COR-L47 (cell line): ENCODE measurements around the gene SYT8.
"Not testable (repeated sequence)": the region's sequence is repeated elsewhere in the genome, so short reads cannot be mapped to it uniquely, and the experiment has no call there.

Experiments
- DNase-seq: peaks from one replicate; lab custom pipeline; 2025; lab: John Stamatoyannopoulos, UW

Gene SYT8

DNA sequence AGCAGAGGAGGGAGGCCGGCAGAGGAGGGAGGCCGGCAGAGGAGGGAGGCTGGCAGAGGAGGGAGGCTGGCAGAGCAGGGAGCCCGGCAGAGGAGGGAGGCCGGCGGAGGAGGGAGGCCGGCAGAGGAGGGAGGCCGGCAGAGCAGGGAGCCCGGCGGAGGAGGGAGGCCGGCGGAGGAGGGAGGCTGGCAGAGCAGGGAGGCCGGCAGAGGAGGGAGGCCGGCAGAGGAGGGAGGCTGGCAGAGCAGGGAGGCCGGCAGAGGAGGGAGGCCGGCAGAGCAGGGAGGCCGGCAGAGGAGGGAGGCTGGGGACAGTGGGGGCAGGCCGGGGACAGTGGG lies 39.0 kb downstream of the SYT8 start:
- DNase-seq, result not testable (repeated sequence)

DNA sequence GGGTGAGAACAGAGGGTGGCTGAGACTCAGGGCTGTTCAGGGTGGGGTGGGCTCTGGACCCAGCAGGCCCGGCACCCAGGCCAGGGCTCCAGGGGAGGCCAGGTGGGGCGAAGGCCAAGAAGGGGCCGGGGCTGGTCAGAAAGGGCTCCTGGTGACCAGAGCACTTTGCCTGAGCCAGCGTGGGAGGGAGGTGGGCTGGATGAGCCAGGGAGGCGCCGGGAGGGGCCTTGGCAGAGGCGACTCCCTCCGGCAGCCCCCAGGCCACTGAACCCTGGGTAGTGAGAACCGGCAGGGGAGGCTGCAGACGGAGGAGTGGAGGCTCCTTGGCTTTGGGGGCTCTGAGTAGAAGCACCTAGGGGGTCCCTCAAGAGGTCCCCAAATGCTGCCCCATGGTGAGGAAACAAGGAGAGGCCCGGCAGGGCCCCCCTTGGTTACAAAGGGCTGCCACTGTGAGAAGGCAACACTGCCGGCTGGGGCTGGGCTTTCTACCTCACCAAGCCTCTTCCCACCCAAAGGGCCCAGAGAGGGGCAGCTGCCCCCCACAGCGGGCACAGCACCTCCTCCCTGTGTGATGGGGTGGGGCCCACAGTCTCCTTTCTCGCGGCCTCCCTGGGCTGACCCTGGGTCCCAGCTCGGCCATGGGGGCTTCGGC lies 39.8 kb downstream of the SYT8 start:
- not testable (repeated sequence) for DNase-seq

DNA sequence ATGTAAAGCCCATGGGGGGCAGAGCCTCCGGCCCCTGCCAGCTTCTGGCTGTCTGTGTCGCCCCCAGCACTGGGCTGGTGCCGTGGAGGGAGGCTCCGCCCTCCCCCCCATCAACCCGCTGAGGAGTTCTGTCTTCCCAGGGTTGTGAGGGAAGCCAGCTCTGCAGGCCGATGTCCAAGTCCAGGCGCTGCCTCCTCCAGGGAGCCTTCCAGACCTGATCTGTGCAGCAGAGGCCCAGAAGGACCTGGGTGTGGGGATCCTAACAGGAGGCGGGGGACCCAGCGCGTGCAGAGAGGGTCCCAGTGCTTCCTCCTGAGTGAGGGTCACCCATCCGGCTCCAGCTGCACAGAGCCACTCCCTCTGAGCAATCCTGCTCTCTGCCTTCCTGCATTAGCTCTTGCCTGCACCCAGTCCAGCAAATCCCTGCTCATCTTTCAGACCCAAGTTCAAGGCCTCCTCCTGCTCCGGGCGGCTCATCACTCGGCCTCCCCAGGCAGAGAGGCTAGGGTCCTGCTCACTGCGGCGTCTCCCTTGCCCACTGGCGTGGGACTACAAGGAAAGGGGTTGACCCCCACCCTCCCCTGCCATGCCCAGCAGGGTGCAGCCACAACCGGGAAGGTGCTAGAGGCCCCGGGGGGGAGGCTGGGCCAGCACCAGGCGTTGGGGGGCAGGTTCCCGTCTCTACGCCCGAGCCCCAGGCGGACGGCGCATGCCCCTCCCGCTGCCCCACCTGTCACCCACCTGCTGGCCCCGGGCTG lies 40.5 kb downstream of the SYT8 start:
- DNase-seq, result peak; percentile 40

DNA sequence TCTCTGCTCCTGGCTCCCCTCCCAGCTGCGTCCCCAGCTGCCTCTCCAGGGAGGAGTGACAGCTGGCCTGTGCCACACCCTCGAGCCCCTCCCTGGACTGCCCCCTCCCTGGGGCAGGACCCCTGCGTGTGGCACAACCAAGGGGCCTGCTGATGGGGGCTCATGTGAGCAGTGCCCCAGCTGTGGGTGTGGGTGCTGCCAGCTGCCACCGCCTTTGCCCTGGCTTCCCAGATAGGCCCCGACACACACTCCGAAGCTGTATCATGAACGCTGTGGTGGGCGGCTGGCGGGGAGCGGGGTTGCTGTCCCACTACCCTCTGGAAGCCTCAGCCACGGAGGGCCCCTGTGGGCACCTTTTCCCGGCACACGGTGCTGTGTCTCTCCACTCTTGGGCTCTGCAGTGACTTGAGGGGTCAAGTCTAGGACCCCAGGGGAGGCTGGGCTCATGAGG lies 41.1 kb downstream of the SYT8 start:
- DNase-seq, result not testable (repeated sequence)

DNA sequence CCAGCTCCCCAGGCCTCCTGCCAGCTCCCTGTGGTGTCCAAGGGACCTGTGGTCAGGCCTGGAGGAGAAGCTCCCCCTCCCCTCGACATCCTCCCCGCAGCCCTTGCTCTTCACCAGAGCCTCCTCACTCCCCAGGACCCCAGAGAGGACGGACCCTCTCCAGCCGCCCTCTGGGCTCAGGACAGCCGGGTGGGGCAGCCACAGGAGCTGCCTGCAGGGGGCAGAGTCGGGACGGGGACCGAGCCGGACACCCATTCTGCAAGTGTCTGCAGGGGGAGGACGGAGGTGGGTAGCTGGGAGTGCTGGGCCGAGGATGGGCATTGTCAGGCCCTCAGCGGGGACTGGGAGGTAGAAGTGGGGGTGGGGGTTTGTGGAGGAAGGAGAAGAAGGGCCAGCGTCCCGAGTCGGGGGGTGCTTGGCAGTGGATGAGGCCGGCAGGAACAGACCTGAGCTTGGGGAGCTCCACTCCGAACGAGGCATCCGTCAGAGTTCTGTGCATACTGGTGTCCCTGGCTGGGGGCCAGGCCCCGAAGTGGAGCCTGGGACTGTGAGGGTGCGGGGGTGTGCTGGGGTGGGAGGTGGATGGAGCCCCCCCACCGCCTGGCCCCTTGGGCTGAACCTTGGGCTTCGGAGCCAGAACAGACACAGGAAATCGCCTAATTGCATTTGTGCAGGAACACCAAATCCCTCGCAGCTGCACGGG lies 41.7 kb downstream of the SYT8 start:
- DNase-seq, result peak; percentile 13

DNA sequence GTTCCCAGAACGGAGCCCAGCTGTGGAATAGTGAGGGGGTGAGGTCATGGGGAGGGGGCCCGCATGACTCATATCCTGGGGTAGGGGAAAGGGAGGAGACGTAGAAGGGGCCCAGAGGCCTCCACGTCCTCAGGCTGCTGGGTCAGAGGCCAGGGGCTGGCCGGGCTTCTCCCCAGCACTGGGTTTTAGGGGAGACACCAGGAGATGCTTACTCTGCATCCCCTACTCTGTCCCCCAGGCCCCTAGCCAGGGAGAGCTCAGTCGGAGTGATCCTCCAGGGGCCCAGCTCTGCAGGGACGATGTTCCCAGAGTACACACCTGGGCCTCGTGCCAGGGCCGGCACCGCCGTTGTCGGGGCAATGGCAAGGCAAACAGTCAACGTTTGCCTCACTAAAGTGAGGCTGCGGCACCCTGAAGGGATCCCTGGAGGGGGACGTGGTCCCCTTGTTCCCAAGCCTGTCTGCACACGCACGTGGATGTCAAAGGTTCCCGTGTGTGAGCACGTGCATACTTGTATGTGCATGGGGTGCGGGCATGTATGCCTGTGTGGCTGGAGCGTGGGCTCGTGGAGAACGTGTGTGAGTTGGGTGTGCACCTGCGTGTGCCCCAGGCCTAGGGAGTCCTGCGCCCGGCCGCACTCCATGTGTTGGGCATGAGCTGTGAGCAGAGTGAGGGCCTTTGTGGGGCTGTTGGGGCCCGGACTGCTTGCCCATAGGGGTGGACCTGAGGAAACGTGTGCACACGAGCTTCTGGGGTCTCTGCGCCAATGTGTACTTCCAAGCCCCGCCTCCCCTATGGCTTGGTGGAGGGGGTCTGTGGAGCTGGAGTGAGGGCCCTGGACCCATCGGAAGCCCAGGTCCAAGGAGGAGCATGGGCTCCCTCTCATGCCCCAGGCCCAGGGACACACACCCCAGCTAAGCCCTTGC lies 42.7 kb downstream of the SYT8 start:
- DNase-seq, result peak; percentile 76

DNA sequence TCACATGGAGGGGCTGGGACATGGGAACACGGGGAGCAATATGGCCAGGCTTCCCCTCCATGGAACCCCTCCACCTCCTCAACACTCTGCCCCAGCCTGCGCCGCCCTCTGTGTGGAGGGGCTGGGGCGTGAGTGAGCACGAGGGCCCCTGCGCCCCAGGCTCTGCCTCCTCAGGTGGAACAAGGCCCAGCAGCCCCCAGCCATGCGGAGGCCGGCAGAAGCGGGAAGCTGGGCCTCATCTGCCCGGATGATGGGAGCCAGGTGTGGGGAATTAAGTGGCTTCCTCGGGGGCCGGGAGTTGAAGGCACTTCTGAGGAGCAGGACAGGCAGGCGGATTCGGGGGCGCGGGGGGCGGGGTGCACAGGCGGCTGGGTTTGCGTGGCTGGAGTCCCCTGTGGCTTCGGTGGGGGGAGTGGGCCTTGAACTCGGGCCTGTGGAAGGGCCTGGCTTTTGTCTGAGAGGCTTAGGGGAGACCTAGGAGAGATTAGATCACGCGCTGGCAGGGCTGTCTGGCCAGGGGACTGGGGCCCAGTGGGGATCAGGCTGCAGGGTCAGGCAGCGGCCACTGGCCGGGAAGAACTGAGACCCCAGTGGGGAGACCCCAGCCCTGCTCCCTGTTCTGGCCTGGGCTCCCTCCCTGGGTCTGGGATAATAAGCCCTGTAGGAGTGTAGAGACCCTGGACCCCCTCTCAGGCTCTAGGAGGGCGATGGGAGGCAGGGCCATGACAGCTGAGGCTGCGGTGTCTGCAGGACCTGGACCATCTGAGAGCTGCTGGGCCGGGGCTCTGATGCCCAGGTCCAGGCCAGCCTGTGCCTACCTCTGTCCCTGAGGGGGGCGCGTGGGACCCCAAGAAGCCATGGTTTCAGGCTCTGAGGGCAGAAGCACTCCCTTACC lies 43.6 kb downstream of the SYT8 start:
- DNase-seq, result no peak

DNA sequence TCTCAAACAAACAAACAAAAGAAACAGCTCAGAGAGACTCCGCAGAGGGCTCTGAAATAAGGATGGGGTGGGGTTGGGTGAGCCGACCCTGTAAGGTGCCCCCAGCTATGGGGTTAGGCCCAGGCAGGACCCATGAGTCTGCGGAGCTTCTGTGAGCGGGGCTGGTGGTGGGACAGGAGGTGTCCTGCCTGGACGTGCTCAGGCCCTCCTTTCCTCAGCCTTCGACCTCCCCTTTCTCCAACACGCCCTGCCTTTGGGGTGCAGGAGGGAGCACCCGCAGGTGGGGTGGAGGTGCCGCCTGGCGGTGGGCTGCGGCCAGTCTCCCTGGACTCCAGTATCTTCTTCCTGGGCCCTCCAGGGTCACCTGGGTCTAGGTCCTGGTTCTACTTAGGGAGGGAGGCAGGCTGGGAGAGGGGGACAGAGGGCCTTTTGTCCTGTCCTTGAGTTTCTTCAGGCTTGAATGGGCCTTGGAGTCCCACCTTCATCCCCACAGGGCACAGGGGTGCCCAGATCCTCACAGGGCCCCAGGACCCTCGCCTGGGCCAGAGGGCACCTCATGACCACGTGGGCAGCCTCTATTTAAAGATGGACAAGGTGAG lies 44.7 kb downstream of the SYT8 start:
- DNase-seq, result no peak

DNA sequence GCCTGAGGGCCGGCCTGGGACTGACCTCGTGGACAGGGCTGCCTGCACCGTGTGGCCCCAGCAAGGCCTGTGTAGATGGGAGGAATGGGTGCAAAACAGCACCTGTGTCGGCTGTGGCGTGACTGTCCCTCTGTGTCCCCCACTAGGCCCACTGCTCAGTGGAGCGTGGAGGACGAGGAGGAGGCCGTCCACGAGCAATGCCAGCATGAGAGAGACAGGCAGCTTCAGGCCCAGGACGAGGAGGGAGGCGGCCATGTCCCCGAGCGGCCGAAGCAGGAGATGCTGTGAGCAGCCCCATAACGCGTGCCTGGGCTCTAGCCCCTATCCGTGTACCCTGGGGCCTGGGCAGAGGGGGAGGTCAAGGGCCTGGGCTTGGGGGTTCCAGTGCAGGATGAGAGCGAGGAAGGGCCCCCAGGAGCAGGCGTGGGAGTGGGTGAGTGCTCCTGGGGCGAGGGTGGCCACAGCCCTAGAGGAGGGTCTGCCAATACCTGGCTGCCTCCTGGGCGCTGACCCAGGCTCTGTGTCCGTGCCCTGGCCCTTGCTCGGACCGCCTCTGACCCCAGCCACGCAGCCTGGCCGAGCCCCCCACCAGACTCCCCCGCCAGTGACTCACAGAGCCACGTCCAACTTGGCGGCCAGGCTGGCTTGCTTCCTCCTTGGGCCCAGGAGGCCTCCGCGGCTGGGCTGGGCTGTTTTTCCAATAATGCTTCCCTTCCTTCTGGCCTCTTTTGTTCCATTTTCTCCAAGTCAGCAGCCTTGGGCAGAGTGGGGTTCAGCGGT lies 45.3 kb downstream of the SYT8 start:
- no peak for DNase-seq

DNA sequence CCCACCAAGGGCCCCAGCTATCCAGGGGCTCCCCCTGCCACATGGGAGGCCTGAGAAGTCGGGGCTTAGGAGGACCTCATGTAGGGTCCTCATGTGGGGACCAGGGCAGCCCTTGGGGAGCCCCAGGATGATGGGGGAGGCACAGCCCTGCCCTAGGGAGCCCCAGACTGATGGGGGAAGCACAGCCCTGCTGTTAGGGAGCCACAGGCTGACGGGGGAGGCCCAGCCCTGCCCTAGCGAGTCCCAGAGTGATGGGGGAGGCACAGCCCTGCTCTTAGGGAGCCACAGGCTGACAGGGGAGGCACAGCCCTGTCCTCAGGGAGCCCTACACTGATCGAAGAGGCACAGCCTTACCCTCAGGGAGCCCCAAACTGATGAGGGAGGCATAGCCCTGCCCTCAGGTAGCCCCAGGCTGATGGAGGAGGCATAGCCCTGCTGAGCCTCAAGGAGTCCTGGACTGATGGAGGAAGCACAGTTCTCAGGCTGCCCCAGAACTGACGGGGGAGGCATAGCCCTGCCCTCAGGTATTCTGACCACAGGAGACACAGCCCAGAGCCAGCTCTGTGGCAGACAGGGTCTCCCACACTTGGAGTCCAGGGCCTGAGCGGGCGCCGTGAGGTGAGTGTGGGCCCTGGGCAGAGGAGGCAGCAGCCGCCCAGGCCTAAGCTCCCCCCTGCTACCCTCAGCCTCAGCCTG lies 46.1 kb downstream of the SYT8 start:
- no peak for DNase-seq

DNA sequence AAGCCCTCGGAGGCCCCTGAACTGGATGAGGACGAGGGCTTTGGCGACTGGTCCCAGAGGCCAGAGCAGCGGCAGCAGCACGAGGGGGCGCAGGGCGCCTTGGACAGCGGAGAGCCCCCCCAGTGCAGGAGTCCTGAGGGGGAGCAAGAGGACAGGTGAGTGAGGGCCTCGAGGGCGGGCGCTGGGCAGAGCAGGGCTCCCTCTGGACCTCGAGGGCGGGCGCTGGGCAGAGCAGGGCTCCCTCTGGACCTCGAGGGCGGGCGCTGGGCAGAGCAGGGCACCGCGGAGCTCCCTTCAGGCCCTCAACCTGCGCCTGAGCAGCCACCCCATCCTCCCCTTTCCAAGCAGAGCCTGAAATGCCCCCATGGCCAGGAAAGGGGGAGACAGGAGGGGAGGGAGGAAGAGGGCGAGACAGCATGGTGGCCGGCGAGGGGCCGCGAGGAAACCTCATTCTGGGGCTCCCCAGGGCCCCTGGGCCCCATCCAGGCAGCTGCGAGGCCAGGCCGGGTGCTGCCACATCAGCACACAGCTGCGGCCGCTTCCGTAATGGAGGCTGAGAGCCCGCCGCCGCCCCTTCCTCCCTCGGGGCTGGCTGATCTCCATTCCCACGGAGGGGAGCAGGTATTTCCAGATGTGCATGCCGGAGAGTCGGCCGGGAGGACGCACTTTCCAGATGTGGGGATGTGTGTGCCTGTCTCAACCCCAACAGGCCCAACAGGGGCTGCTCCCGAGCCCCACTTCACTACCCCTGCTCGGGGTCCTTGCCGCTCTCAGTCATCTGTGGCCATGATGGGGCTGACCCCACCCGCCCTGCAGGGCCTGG lies 46.9 kb downstream of the SYT8 start:
- no peak for DNase-seq

DNA sequence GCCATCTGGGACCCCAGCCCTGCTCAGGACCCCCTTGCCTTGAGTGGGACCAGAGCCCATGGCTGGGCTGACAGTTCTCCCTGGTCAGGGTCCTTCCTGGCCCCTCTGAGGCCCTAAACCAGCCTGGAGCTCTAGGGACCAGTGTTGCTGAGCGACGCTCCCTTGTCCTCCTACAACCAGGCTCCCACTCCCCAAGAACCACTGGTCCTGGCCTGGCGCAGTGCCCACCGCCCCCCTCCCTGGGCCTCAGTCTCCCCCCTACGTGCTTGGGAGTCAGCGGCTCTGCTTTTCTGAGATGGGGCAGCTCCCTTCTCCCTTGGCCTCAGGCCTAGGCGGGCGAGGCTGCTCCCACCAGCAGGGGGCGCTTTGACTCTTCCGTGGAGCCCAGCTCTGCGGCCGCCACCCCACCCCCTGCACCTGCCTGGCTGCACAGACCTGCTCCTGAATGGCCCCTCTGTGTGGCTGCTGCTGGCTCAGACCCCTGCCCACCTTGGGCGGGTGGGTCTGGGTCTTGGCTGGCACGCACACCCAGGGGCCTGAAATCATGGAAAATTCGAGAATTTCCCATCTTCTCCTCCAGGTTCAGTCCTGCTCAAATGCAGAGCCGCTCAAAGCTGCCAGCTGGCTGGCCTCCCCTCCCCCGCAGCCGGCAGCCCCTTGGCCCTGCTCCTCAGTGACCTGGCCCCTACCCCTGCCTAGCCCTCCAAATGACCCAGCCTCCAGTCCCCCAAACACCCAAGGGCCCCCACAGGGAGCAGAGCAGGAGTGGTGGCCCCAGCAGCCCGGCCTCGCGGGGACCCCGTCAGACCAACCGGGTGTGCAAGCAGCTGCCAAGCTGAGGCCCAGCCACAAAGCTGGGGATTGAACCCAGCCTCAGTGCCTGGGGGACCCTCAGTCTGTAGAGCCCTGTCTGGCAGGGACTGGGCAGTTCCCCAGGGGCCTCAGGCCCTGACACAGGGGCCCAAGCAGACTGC lies 47.8 kb downstream of the SYT8 start:
- DNase-seq, result peak; percentile 75

DNA sequence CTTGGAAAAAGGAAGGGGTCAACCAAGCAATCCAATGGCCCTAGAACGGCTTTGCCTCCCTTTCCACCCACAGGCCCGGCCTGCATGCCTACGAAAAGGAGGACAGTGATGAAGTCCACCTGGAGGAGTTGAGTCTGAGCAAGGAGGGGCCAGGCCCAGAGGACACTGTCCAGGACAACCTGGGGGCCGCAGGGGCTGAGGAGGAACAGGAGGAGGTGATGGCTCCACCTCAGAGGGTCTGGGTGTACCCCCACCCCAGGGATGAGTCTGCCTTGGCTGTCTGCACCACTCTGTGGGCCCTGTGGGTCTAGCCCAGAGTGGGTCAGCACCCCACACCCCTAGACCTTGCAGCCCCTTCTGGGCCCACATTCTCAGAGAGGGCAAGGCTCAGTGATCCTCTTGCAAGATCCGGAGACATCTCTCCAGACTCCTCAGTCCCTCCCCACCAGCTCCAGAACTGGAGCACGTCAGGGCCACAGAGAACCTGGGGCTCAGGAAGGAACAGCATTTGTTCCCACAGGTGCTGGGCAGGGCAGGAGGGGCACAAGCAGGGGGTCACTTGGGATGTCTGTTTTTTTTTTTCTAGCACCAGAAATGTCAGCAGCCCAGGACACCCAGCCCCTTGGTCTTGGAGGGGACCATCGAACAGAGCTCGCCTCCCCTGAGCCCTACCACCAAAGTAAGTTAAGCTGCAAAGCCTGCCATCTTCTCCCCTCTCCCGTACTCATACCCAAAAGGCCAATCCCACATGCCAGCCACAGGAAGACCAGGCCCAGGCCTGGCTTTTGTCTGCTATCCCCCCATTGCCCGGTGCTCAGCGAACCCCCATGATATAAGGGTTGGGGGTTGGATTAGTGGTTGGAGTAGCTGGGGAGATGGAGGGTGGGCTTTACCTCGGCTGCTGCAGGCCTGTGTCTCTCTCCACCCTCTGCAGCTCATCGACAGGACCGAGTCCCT lies 48.8 kb downstream of the SYT8 start:
- DNase-seq, result no peak

DNA sequence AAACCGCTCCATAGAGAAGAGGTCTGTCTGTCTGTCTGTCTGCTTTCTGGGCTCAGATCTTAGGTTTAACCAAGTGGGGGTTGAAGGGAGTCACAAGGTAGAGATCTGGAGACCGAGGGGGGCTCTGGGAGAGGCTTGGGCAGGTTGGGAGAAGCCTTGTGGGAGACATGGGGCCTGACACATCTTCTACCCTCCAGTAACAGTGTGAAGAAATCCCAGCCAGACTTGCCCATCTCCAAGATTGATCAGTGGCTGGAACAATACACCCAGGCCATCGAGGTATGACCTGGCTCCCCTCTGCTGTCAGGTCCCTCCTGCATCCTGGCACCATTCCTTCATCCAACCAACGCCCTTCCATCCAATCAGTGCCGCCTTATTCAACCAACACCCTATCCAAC lies 49.5 kb downstream of the SYT8 start:
- no peak for DNase-seq

DNA sequence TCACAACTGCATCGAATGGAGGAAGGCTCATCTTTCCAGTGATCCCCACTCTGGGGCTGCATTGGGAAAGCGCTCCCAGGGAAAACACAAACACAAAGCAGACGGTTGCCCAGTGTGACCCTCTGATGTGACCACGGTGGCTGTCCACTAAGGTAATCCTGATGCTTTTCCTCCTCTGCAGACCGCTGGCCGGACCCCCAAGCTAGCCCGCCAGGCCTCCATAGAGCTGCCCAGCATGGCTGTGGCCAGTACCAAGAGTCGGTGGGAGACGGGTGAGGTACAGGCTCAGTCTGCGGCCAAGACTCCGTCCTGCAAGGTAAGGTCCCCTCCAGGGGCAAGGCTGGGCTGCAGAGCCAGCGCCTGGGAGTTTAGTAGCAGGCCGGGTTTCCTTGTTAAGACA lies 51.8 kb downstream of the SYT8 start:
- DNase-seq, result not testable (repeated sequence)
